HG03439 (cell line): ENCODE data around the gene CD226.
A peak's percentile ranks its signal among the peaks of the same experiment; 100 is the strongest.
"Not testable (repeated sequence)": the region's sequence is repeated elsewhere in the genome, so short reads cannot be mapped to it uniquely, and the experiment has no call there.

Experiments
- ATAC-seq: cut with Tn5 transposase; IDR thresholded peaks from one replicate; pipeline ENCODE4 v1.9.1; 2021; ENCODE audit warnings: mild to moderate bottlenecking, moderate library complexity; ENCODE audit not compliant: unreplicated experiment

CD226 gene

DNA sequence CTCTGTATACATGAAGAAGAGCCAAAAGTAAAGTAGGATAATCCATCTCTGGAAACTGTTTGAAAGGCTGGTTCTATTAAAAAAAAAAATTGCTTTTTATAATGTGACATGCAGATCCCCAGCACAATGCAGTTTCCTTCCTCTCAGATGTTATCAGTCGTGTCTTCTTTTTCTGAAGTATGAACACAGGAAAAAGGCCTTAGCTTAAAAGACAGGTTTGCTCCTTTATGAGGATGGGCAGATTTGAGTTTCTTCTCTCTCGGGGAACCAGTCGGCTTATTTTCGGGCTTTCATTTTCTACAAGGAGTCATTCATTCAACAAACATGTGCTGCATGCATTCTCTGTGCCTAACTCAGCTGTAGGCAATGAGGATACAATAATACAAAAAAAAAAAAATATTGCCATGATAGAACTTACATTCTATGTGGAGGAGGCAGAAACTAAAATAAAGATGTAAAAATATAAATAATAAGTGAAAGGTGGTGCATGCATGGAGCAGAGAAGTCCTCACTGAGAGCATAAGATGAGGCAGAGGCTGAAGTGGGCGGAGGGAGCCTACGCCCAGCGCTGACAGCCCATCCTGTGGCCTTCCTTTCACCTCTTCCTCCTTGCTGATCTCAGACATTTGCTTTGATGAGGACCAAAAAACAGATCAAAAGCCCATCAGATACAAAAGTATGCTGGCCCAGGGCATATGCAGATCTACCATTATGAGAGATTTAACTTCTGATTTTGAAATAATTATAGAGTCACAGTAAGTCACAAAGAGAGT, at the start of gene CD226:
CD226 (minus strand) TSS at position 513 of the 773 bp plus-strand sequence; CDS start at position 46, 467 bp downstream.
- ATAC-seq, result peak; percentile 34

- ATAC-seq, result no peak
Observed at GRCh38 chr18:69996951-69997798, 49.5 kb upstream of the CD226 start.

DNA sequence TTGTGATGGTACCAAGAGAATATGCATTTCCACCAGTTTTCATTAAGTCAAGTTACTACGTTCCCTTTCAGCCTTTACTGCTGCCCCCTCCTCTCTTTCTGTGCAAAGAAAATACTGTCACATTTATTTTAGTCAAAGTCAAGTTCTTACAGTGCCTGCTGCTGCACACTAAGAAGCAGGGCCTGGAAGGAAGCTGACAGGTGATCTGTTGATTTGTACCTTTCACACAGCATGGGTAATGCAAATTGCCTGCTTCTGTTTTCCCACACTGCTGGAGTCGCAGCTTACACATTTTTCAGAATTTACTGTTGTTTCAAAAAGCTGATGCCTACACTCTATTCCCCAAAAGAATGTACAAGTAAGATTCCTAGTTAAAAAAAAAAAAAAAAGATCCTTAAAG, 48.7 kb upstream of the CD226 start:
- ATAC-seq, result no peak

DNA sequence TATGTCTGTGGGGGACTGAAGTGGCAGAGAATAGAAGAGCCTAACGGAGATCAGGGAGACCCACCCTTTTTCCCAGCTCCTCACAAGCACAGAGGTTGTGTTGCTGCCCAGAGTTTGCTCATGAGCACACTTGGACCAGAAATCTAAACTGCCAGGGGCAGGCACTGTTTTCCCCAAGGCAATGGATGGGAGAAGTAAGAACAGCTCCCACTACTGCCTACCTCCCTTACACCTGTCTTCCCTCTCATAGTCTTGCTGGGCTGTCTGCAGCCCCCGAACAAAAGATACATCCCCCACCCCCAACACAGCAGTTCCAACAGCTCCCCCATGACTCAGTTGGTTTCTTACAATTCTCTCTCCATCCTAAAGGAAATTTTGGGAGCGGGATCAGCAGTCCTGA, 48.1 kb upstream of the CD226 start:
- no peak for ATAC-seq

- no peak for ATAC-seq
Observed at GRCh38 chr18:69992776-69993175, 45.1 kb upstream of the CD226 start.

GRCh38 chr18:69987870-69988269, 40.2 kb upstream of the CD226 start:
- ATAC-seq, result no peak

GRCh38 chr18:69985239-69985638, 37.6 kb upstream of the CD226 start:
- no peak for ATAC-seq

DNA sequence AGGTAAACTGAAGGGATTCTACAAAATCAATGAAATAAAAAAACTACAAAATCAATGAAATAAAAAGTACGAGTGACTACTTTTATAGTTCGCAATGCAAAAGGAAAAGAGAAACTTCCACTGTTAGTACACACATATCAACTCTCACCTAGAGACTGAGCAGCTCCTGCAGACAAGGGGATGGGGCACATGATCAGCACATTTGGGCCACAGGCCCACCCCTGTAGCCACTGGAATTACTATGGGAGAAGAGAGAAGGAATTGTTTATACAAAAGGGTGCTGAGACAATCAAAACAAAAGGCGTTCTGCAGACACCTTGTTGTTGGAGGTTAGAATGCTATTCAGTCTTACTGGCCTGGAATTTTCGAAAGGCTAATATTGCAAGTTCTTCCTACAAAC, 34.7 kb upstream of the CD226 start:
- ATAC-seq, result no peak

DNA sequence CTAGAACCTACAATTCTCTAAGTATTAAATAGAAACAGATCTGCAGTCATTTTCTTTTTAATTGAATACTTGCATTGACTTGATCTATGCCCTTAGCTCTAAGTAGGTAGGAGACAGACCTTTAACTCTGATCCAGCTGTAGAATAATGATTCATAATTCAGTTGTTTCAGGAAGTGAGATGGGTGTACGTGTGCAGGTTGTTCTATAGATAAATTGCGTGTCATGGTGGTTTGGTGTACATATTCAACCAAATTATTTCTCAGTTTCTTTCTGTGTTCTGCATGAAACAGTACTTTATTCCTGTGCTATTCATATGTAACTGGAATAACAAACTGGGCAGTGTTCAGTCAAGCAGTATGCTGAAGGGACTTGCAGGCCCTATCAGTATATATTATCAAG, 34.3 kb upstream of the CD226 start:
- ATAC-seq, result peak; percentile 45

- ATAC-seq, result no peak
Observed at GRCh38 chr18:69980982-69981804, 33.5 kb upstream of the CD226 start.

GRCh38 chr18:69980509-69980908, 32.8 kb upstream of the CD226 start:
- no peak for ATAC-seq

GRCh38 chr18:69978732-69979715, 31.4 kb upstream of the CD226 start:
- peak; percentile 72 for ATAC-seq

GRCh38 chr18:69975294-69975693, 27.6 kb upstream of the CD226 start:
- ATAC-seq, result not testable (repeated sequence)

GRCh38 chr18:69974365-69974764, 26.7 kb upstream of the CD226 start:
- ATAC-seq, result no peak

DNA sequence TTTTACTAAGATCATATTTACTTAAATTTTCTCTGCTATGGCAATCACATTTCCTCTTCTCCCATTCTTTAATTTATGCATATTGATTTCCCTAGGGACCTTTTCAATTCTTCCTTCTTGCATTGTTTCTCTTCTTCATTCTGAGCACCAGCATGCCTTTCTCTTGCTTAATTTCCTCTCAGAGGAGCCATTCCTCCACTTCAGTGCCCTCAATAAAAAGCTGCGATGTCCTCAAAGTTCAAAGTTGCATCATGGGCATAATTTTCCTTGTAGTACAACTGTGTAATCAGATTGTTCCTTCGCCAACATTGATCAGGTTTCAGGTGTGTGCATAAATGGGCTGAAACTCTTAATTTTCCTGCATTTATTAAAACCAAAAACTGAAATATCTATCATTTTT, 21.8 kb upstream of the CD226 start:
- no peak for ATAC-seq

- ATAC-seq, result no peak
Observed at GRCh38 chr18:69968039-69968438, 20.4 kb upstream of the CD226 start.

- ATAC-seq, result no peak
Observed at GRCh38 chr18:69963196-69963595, 15.5 kb upstream of the CD226 start.

DNA sequence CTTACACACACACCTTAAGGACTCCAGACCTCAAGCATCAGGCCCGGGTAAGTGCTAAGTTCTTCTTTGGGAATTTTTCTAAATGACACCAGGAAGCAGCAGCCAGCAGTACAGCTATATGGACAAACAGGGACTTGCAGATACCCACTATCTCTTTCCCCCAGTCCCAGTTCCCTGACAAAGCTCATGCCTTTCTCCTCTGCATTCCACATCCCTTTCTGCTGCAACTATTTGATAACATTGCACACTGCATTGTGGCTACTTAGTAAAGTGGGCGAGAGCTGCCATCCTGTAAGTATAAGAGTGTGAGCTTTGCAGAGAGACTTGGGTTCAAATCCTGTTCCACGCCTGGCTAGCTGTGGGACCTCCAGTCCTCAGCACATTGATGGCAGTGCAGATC, 14.0 kb upstream of the CD226 start:
- ATAC-seq, result no peak

DNA sequence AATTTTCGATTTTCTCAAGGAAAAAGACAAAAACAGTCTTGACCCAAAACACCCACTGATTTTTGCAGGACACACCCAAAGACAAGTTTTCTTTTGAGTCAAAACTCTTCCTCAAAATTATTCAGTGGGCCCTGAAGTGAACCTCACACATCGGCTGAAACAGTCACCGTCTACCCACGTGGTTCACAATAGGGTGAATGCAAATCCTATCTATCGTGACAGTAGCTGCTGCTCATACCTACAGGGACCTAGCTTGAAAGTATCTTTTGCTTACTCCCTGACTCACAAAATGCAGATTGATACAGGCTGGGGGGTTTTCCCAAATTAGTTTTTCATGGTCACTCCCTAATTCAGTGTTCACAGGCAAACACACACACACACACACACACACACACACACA, 10.7 kb upstream of the CD226 start:
- peak; percentile 61 for ATAC-seq

DNA sequence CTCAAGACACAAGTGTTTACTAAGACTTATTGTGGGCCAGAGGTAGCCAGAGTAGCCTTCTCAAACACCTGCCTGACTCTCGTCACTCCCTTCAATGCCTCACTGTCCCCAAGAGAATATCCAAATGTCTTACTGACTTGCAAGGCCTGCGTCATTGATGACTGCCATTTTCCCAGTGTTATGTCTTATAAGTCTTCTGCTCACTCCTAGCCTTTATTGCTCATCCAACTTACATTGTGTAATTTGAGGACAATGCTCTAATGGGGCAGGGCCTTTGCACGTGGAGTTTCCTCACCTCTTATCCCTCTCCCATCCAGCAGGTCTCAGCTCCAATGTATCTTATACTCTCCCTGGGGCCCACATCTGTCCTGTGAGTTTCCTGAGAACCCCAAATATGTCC, 10.1 kb upstream of the CD226 start:
- no peak for ATAC-seq
